C4-2B (cell line): Measurements from ENCODE around the gene H6PD.

Source experiments
- ZFX ChIP-seq: fragments of 450-650 bp; IDR thresholded peaks from 2 replicates; pipeline ENCODE4 v1.6.1; 2017
- TF ChIP-seq, protein P1 (sequence below): fragments of 450-650 bp; conservative IDR thresholded peaks from 2 replicates; pipeline ENCODE4 v1.5.1; 2017; ENCODE audit warnings: mild to moderate bottlenecking

DNA sequence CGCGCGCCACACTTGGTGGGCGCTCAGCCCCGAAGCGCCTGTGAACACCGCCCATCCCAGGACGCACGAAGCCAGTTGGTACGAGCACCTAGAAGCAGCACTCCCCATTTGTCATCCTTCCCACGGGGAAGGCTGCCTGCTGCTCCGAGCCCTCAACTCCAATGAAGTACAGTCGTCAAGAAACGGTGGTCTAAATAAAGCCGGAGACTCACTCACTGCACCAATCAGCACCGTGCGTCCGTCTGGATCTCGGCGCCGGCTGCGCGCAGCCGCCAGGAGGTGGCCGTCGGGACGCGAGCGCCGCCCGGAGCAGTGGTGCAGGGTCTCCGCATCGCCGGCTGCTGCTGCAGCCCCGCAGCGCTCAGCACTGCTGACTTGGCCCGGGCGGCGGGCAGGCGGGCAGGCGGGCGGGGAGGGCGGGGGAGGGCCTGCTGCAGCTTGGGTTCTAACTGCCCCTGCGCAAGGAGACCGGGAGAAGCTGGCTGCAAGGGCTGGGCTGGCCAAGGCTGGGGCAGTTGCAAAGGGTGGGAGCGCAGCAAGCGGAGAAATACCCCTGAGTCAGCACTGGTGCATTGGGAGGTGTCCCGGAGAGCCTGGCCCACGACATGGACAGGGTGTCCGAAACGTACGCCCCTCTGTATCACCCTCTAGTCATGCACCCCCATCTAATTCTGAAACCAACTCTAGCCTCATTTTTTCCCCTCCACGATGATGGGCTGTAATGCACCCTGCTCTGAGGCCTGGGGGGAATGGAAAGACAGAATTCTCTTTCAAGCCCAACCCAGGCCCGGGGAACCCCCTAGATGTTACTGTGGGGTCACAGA lies 35.8 kb upstream of the H6PD start:
- TF ChIP-seq, protein P1, sequence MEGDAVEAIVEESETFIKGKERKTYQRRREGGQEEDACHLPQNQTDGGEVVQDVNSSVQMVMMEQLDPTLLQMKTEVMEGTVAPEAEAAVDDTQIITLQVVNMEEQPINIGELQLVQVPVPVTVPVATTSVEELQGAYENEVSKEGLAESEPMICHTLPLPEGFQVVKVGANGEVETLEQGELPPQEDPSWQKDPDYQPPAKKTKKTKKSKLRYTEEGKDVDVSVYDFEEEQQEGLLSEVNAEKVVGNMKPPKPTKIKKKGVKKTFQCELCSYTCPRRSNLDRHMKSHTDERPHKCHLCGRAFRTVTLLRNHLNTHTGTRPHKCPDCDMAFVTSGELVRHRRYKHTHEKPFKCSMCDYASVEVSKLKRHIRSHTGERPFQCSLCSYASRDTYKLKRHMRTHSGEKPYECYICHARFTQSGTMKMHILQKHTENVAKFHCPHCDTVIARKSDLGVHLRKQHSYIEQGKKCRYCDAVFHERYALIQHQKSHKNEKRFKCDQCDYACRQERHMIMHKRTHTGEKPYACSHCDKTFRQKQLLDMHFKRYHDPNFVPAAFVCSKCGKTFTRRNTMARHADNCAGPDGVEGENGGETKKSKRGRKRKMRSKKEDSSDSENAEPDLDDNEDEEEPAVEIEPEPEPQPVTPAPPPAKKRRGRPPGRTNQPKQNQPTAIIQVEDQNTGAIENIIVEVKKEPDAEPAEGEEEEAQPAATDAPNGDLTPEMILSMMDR: no peak
- no peak for TF ChIP-seq ZFX
